Endothelial cell (in vitro differentiated cells): ENCODE results near the gene MARK2. TPM values are rescaled to one million over a fixed set of nuclear protein-coding genes. Genes with fewer than 3 reads are reported as not detected.

Experiments used
- DNase-seq: peaks from one replicate; pipeline ENCODE4 v3.0.0; 2021; ENCODE audit warnings: low spot score
- H3K27ac Mint-ChIP-seq: one replicate; pipeline ENCODE4 v1.8.0; 2021; ENCODE audit warnings: mixed read lengths, inconsistent platforms; ENCODE audit not compliant: unreplicated experiment
- H3K27me3 Mint-ChIP-seq: one replicate; pipeline ENCODE4 v1.8.0; 2021; ENCODE audit warnings: mild to moderate bottlenecking, moderate library complexity, mixed read lengths, inconsistent platforms; ENCODE audit not compliant: unreplicated experiment
- H3K36me3 Mint-ChIP-seq: one replicate; pipeline ENCODE4 v1.8.0; 2021; ENCODE audit warnings: mild to moderate bottlenecking, low read depth, mixed read lengths, inconsistent platforms; ENCODE audit not compliant: unreplicated experiment
- H3K4me1 Mint-ChIP-seq: one replicate; pipeline ENCODE4 v1.8.0; 2021; ENCODE audit warnings: mild to moderate bottlenecking, mixed read lengths, inconsistent platforms; ENCODE audit not compliant: unreplicated experiment
- H3K4me3 Mint-ChIP-seq: one replicate; pipeline ENCODE4 v1.8.0; 2021; ENCODE audit warnings: mild to moderate bottlenecking, mixed read lengths, inconsistent platforms; ENCODE audit not compliant: unreplicated experiment
- H3K9me3 Mint-ChIP-seq: one replicate; pipeline ENCODE4 v1.8.0; 2021; ENCODE audit warnings: mixed read lengths, inconsistent platforms; ENCODE audit not compliant: unreplicated experiment
- CTCF ChIP-seq: fragments of 200-600 bp; sonication (generic); IDR thresholded peaks from one replicate; pipeline ENCODE4 v1.5.0; 2021; ENCODE audit warnings: antibody characterized with exemption; ENCODE audit not compliant: unreplicated experiment
- total RNA-seq: library from RNA; stranded (reverse); fragmentation: NEBNext Ultra II Directional; extraction: Animal tissue kit (Norgen Biotek cat#: 25700); gene quantifications from one replicate; pipeline ENCODE4 v1.2.1, GENCODE V29; 2021; ENCODE audit not compliant: unreplicated experiment

The MARK2 gene
- total RNA-seq, 1 donor from 2014 or later: 42.6 TPM

- no peak overlapping the region for H3K27ac Mint-ChIP-seq
- DNase-seq: peak; percentile 54
Observed at GRCh38 chr11:63829823-63830489, 9.0 kb upstream of the MARK2 start.

GRCh38 chr11:63831326-63831725, 7.6 kb upstream of the MARK2 start:
- H3K4me1 Mint-ChIP-seq: no peaks in the 10 kb centered on the region
- H3K4me3 Mint-ChIP-seq: no peak overlapping the region
- TF ChIP-seq CTCF: no peak
- H3K36me3 Mint-ChIP-seq: peaks cover 3% of the 10 kb centered on the region
- H3K27ac Mint-ChIP-seq: no peak overlapping the region
- no peak for DNase-seq
- H3K27me3 Mint-ChIP-seq: peaks cover 2% of the 10 kb centered on the region
- H3K9me3 Mint-ChIP-seq: no peaks in the 10 kb centered on the region

More at GRCh38 chr11:63829823-63830489, 9.0 kb upstream of the MARK2 start:
- Mint-ChIP-seq H3K27me3 (no peaks in the 10 kb centered on the region), H3K4me1 (no peaks in the 10 kb centered on the region), H3K9me3 (no peaks in the 10 kb centered on the region), H3K4me3 (no peak overlapping the region), H3K36me3 (peaks cover 11% of the 10 kb centered on the region)
- no peak for TF ChIP-seq CTCF

DNA sequence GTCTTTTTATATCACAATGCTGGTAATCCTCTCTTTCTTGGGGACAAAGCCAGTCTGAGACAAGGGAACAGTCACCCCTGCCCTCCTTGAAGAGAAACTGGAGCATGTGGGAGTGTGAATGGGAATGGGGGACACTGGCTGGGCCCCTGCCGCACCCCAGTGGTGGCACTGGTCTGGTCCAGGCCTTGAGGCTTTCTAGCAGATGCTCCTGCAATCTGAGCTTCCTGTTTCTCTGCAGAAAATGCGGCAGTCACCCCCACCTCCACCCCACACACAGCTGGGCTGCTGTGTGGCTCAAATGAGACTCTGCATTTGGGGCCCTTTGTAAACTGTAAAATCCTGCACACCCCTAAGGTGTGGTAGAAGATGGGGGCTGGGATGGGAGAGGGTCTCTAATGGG, 6.6 kb upstream of the MARK2 start:
- Mint-ChIP-seq H3K4me1 (peaks cover 6% of the 10 kb centered on the region), H3K36me3 (peaks cover 3% of the 10 kb centered on the region), H3K9me3 (no peaks in the 10 kb centered on the region), H3K27ac (no peak overlapping the region), H3K27me3 (peaks cover 2% of the 10 kb centered on the region), H3K4me3 (no peak overlapping the region)
- TF ChIP-seq CTCF: no peak
- DNase-seq: no peak

DNA sequence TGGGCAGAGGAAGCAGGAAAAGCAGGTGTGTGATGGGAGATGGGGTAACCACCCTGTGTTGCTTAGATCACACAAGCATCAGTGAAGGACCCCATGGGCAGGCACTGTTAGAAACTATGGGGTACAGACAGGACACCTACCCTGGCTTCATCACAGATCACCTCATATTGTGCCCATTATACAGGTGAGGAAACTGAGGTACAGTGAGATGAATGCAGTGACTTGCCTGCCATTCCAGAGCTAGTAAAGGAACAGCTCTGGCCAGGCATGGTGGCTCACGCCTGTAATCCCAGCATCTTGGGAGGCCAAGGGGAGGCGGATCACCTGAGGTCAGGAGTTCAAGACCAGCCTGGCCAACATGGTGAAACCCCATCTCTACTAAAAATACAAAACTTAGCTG, 5.9 kb upstream of the MARK2 start:
- TF ChIP-seq CTCF: no peak
- Mint-ChIP-seq H3K4me3 (no peak overlapping the region), H3K27ac (no peak overlapping the region), H3K9me3 (no peaks in the 10 kb centered on the region), H3K36me3 (peaks cover 2% of the 10 kb centered on the region), H3K4me1 (peaks cover 13% of the 10 kb centered on the region), H3K27me3 (peaks cover 2% of the 10 kb centered on the region)
- no peak for DNase-seq

DNA sequence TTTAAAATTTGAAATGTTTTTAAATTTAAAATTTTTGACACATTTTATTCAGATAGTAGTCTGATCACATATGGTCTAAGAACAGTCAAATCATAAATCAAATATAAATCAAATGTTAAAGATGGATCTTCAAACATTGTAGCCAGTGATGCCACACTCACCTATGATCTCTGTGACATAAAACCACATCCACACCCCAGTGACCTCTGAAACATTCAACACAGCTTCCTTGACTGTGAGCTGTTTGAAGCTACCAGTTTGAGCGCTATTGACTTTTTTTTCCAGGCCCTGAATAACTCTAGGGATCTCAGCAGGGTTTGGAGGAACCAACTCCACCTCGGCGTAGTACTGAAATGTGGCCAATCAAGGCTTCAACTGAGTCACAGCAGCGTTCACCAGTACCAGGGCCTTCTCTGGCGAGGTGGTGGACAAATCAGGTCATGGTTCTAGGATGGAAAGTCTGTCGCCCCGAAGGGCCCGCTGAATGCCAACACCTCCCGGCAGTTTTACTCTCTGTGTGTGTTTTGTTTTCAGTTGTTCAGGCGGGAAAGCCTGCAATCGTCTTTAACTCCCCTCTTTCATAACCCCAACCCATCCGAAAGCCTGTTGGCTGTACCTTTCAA, 4.3 kb upstream of the MARK2 start:
- no peak overlapping the region for H3K27ac Mint-ChIP-seq
- H3K27me3 Mint-ChIP-seq: peaks cover 5% of the 10 kb centered on the region
- H3K36me3 Mint-ChIP-seq: peaks cover 6% of the 10 kb centered on the region
- no peak for TF ChIP-seq CTCF
- DNase-seq: no peak
- peaks cover 19% of the 10 kb centered on the region for H3K4me1 Mint-ChIP-seq
- H3K9me3 Mint-ChIP-seq: no peaks in the 10 kb centered on the region
- no peak overlapping the region for H3K4me3 Mint-ChIP-seq
